Aortic smooth muscle cell (primary cell): ENCODE results near the gene ST3GAL2. TPM values are rescaled to one million over a fixed set of nuclear protein-coding genes. Genes with fewer than 3 reads are reported as not detected.

Experiments used
- total RNA-seq: library from RNA; depleted of rRNA; stranded (reverse); fragments of >200 nt; gene quantifications from 2 replicates; pipeline ENCODE4 v1.2.3, GENCODE V29; 2014

The ST3GAL2 gene, protein sequence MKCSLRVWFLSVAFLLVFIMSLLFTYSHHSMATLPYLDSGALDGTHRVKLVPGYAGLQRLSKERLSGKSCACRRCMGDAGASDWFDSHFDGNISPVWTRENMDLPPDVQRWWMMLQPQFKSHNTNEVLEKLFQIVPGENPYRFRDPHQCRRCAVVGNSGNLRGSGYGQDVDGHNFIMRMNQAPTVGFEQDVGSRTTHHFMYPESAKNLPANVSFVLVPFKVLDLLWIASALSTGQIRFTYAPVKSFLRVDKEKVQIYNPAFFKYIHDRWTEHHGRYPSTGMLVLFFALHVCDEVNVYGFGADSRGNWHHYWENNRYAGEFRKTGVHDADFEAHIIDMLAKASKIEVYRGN
- 23.6 and 27.4 TPM in 2 replicates for total RNA-seq

DNA sequence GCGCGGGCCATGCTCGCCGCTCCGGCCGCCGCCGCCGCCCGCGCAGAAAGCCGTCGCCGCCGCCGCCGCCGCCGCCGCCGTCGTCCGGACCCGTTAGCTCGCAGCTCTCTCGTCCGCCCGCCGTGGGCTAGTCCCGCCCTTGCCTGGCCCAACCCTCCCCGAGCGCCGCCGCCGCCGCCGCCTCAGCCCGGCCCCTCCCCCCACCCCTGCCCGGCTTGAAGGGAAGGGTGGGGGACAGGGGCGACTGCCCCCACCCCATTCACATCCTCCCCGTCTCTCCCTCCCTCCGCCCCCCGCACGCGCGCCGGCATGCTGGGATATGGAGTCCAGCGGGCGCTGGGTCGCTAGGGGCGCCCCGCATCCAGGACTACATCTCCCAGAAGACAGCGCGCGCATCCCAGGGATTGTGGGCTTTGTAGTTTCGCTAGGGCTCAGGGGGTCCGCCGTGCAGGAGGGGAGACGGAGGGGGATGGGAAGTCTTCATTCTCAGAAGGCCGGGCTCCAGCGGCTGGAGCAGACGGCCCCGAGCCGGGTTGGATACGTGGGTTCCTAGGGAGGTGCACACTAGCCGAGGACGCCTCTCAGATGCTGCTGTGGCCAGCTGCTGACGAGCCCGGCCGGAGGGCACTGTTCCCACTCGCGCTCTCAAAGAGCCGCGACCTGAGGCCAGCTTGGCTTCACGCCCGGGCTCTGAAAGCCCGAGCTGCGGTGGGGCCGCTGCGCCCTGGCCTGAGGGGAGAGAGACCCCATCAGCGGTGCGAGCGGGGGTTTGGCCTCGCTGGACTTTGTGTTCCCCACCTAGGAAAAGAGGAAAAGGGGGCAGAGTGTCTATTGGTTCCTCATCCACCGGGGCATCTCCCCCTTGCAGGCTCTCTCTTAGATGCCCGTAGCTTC lies at the start of gene ST3GAL2:
Gene ST3GAL2, minus strand, starts transcription at position 132 of the 894 bp plus-strand sequence. CDS start 40,570 bp downstream, outside the sequence.

DNA sequence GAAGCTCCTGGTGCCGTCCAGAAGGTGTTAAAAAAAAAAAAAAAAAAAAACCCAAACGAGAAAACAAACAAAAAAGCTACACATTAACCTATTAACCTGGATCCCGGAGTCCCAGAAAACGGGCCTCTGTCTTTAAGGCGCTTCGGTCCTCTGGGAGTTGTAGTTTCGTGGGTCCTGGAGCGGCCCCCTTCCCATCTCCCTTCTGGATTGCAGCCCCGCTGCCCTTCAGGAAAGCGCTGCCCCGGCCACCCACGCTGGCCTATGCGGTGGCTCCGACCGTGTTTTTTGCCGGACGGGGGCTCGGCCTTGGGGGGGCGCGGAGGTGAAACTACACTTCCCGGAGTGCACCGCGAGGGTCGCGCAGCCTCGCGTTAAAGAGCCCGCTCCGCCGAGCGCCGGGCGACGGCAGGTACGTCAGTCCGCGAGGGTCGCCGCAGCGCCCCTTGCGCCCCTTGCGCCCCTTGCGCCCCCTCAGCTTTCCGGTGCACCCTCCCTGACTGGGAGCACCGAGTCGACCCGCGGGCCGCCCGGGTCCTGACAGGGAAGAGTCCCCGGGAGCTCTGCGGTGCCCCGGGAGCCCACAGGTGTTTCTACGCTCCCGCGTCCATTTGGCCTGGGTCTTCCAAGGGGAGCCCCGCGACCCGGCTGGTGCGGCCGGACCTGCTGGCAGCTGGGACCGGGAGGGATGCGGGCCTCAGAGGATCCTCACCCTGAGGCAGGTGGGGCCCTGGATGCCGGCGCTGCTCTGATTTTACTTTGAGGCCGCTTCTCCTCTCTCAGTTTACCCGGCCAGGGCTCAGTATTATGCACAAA lies 15.5 kb upstream of the ST3GAL2 start, which contains the start of gene FCSK:
Gene FCSK, plus strand, starts transcription at position 374 of the 813 bp plus-strand sequence. CDS start 8,596 bp downstream, outside the sequence.

Other genes starting within 250 kb of the ST3GAL2 start
- 28.0 and 40.0 TPM in 2 replicates for gene EXOSC6, start 187.2 kb downstream of the ST3GAL2 start, total RNA-seq
- gene AARS1, start 149.6 kb downstream of the ST3GAL2 start, total RNA-seq, result 114 and 130 TPM in 2 replicates
- gene DDX19B, start 139.9 kb downstream of the ST3GAL2 start, total RNA-seq, result 23.3 and 29.2 TPM in 2 replicates
- 43.5 and 48.7 TPM in 2 replicates for gene DDX19A, start 92.2 kb downstream of the ST3GAL2 start, total RNA-seq
- 9.0 and 9.2 TPM in 2 replicates for gene FCSK, start 15.5 kb upstream of the ST3GAL2 start, total RNA-seq
- gene COG4, start 84.5 kb upstream of the ST3GAL2 start, total RNA-seq, result 84.4 and 86.8 TPM in 2 replicates
- gene SF3B3, start 84.7 kb upstream of the ST3GAL2 start, total RNA-seq, result 84.0 and 103 TPM in 2 replicates
- 54.0 and 74.2 TPM in 2 replicates for gene IL34, start 207.5 kb upstream of the ST3GAL2 start, total RNA-seq
- 12.0 and 20.0 TPM in 2 replicates for gene MTSS2, start 247.0 kb upstream of the ST3GAL2 start, total RNA-seq